HL-60 (cell line): ENCODE data around the gene TTLL7.

ENCODE experiments used
- DNase-seq, 2 experiments: peaks; one replicate each; pipeline ENCODE4 v3.0.0-alpha.2; 2010 to 2020; ENCODE audit warnings: low read depth in 1 of 2, low spot score in 1 of 2
- H3K27ac ChIP-seq: fragments of 250-450 bp; sonication (Bioruptor Pico); replicated peaks from 2 replicates; pipeline ENCODE4 v1.5.1; 2020; ENCODE audit warnings: mild to moderate bottlenecking, moderate library complexity
- H3K27me3 ChIP-seq: fragments of 250-450 bp; sonication (Bioruptor Pico); 2 replicates; pipeline ENCODE4 v1.5.1; 2021; ENCODE audit warnings: mild to moderate bottlenecking, moderate library complexity; ENCODE audit not compliant: insufficient read depth, poor library complexity, severe bottlenecking
- H3K4me3 ChIP-seq: replicated peaks from 2 replicates; pipeline ENCODE4 v1.5.1; 2011; ENCODE audit warnings: mild to moderate bottlenecking, control low read depth, low read length; ENCODE audit not compliant: insufficient read depth
- CTCF ChIP-seq: IDR thresholded peaks from one replicate; pipeline ENCODE4 v1.5.1; 2011; ENCODE audit warnings: low read length, control low read depth, inconsistent platforms; ENCODE audit not compliant: insufficient read depth
- GABPA ChIP-seq: IDR thresholded peaks from 2 replicates; pipeline ENCODE4 v1.6.1; 2012; ENCODE audit warnings: low read depth
- POLR2AphosphoS5 ChIP-seq: IDR thresholded peaks from 2 replicates; pipeline ENCODE4 v1.6.1; 2012; ENCODE audit warnings: low read depth
- REST ChIP-seq: IDR thresholded peaks from 2 replicates; pipeline ENCODE4 v1.6.1; 2012; ENCODE audit warnings: low read depth; ENCODE audit not compliant: insufficient replicate concordance
- SPI1 ChIP-seq: IDR thresholded peaks from 2 replicates; pipeline ENCODE4 v1.6.1; 2012; ENCODE audit warnings: low read depth, mild to moderate bottlenecking, borderline replicate concordance

TTLL7 gene

GRCh38 chr1:83959824-83960498 is 39.0 kb downstream of the TTLL7 start:
- Histone ChIP-seq H3K27me3 (no peaks in the 10 kb centered on the region), H3K4me3 (no peak overlapping the region), H3K27ac (no peak overlapping the region)
- no peak for TF ChIP-seq CTCF
- no peak for TF ChIP-seq GABPA
- TF ChIP-seq POLR2AphosphoS5, result no peak
- no peak for TF ChIP-seq SPI1
- TF ChIP-seq REST, result no peak
- no peak for DNase-seq

GRCh38 chr1:83958704-83959103 is 40.2 kb downstream of the TTLL7 start:
- no peak for DNase-seq
- Histone ChIP-seq H3K27me3 (no peaks in the 10 kb centered on the region), H3K4me3 (no peak overlapping the region), H3K27ac (no peak overlapping the region)
- TF ChIP-seq SPI1, result no peak
- TF ChIP-seq POLR2AphosphoS5, result no peak
- no peak for TF ChIP-seq GABPA
- TF ChIP-seq CTCF, result no peak
- no peak for TF ChIP-seq REST

- TF ChIP-seq GABPA (no peak), CTCF (no peak), POLR2AphosphoS5 (no peak), SPI1 (no peak), REST (no peak)
- Histone ChIP-seq H3K4me3 (no peak overlapping the region), H3K27me3 (peaks cover 2% of the 10 kb centered on the region), H3K27ac (no peak overlapping the region)
- DNase-seq, result no peak
These were observed 44.6 kb downstream of the TTLL7 start for GRCh38 chr1:83954166-83954823.
